HG02642 (cell line): ENCODE results near the gene PHF12.
"Not testable (repeated sequence)": the region's sequence is repeated elsewhere in the genome, so short reads cannot be mapped to it uniquely, and the experiment has no call there.

Experiments used
- ATAC-seq: cut with Tn5 transposase; IDR thresholded peaks from one replicate; pipeline ENCODE4 v1.9.1; 2021; ENCODE audit warnings: mild to moderate bottlenecking; ENCODE audit not compliant: unreplicated experiment, poor library complexity

The PHF12 gene

DNA sequence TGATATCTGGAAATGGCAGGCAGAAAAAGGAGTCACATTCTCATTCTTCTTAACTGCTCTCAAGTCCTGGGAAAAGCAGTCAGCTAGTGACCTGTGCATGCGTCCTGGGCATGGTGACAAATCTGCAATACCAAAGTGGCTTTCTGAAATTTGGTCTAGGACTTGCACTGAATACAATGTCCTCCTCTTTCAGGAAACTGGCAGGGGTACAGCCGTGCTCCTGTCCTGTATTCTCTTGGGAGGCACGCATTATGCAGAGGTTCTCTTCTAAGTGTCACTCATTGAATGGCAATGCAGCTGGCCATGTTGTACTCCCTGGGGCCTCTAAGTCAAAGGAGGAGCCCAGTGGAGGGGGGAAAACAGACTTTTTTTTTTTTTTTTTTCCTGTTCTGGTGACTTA lies 10.6 kb downstream of the PHF12 start:
- no peak for ATAC-seq

- no peak for ATAC-seq
These were observed 11.2 kb downstream of the PHF12 start for GRCh38 chr17:28940142-28940541.

- ATAC-seq: no peak
These were observed 12.8 kb downstream of the PHF12 start for GRCh38 chr17:28938552-28938951.

- no peak for ATAC-seq
These were observed 14.1 kb downstream of the PHF12 start for GRCh38 chr17:28937044-28937729.

GRCh38 chr17:28935744-28936460 lies 15.4 kb downstream of the PHF12 start:
- ATAC-seq: no peak

DNA sequence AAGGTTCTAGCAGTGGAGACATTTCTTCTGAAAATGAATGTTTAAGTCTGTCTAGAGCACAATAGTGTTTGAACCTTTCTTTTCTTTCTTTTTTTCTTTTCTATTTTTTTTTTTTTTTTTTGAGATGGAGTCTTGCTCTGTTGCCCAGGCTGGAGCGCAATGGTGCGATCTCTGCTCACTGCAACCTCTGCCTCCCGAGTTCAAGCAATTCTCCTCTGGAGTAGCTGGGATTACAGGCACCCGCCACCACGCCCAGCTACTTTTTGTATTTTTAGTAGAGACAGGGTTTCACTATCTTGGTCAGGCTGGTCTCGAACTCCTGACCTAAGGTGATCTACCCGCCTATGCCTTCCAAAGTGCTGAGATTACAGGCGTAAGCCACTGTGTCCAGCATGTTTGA lies 16.8 kb downstream of the PHF12 start:
- not testable (repeated sequence) for ATAC-seq

DNA sequence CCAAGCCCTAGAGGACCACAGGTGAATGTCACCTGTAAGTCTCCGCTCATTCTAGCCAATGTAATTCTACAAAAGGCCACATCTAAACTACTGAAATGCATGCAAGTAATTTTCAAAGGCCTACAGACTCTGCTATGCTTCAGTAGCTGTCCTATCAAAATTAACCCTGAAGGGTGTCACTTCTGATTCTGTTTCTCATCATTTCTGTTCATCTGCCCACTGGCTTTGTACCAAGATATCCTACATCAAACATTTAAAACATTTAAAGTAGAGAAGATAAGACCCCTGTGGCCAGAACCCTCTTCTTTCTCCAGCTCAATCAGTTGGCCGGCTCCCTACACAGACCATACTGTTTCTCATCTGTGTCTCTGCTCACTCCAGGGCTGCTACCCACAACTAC lies 21.5 kb downstream of the PHF12 start:
- ATAC-seq: no peak

- no peak for ATAC-seq
These were observed 23.3 kb downstream of the PHF12 start for GRCh38 chr17:28928061-28928460.

DNA sequence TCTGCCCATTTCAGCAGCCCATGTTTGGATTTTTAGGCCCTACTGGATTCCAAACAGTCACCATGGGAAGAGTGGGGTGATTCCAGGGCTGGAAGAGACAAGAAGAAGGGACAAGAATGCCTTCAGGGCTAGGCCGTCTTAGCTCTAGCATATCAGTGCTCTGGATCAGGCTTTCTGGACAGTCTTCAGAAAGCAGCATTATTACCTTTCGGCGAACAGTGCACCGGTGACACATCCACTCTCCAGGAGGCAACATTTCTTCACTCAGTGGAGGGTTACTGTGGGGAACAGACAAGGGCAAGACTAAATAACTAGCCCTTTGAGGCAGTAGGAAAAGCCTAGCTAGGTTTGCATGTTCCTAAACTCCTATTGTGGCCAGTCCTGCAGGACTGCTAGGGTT lies 24.5 kb downstream of the PHF12 start:
- no peak for ATAC-seq

GRCh38 chr17:28926366-28926765 lies 25.0 kb downstream of the PHF12 start:
- ATAC-seq: no peak

- no peak for ATAC-seq
These were observed 25.4 kb downstream of the PHF12 start for GRCh38 chr17:28925912-28926365.

GRCh38 chr17:28920201-28920600 lies 31.1 kb downstream of the PHF12 start:
- no peak for ATAC-seq

DNA sequence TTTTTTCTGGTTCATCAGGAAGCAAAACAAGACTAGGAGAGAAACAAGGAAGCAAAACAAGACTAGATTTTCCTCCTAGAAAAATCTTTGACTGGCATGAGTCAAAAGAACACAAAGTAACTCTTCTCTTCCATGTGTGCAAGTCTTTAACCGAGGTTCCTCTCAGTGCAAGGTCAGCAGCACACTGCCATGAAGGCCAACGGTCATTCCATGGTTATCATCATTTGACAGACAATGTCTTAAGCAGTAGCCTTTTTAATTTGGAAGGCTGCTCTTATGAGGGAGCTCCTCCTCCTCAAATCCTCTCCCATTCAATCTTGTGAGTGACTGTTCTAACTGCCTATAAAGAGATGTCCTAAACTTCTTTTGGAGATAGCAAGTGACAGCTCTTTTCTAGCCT lies 33.0 kb downstream of the PHF12 start:
- ATAC-seq: no peak

GRCh38 chr17:28917465-28917864 lies 33.9 kb downstream of the PHF12 start:
- ATAC-seq: no peak

GRCh38 chr17:28917029-28917428 lies 34.3 kb downstream of the PHF12 start:
- no peak for ATAC-seq

GRCh38 chr17:28916302-28916934 lies 34.9 kb downstream of the PHF12 start:
- no peak for ATAC-seq

- ATAC-seq: no peak
These were observed 38.4 kb downstream of the PHF12 start for GRCh38 chr17:28912938-28913333.

DNA sequence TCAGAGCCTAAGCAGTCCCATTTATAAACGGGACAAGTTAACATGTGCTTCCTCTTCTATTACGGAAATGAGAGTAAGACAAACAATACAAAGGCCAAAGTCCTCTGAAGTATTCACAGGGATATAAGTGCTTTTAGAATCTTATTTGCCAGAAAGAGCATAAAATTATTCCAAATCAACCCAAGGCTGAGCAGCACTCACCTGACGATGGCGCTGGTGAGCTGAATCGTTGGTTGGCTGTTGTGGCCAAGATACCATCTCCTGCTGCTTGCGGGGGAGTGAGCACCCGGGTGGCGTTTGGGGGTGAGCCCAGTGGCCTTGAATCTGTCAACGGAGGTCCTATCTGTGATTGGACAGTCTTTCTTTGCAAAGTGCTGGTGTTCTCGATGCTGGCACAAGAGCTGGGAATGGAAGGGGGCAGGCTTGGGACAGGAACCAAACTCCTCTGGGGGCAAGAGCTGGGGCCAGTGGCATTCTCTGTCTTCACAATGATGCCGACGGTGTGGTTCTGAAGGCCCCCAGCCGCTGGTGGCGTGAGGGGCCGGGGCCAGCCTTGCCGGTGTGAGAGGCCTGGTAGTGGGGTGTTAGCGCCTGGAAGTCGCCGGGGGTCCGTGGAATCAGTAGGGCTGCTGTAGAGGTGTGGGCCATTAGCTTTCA lies 38.9 kb downstream of the PHF12 start:
- no peak for ATAC-seq

DNA sequence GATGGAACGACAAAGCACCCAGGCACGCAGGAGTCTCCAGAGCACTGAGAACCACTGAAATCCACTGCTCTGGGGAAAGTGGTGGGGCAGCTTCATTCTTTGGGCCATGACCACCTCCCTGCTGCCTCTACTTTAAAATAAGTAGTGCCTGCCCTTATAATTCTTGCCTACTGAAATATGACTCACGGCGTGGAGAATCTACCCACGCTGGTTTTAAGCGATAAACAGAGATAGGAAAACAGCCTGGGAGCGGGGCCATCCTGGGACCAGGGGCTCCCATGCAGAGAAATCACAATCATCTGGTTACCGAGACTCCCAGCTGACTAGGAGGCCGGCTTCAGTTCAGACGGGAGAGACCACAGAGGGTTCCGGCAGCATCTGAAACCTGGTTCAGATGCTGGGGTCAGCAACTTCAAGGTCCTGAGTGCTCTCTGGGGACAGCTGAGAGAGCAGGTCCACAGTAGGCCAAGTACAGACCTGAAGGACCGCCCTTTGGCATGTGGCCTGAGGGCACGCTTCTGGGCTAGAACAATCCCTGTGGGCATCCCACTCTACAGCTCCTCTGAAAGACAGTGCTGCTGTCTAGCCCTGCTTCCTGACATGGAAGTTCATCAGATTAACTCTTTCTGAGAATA lies 39.8 kb downstream of the PHF12 start:
- no peak for ATAC-seq

- no peak for ATAC-seq
These were observed 40.8 kb downstream of the PHF12 start for GRCh38 chr17:28910534-28910933.
